Sigmoid colon (tissue), 4 donors: Measurements from ENCODE around the gene HIVEP3.

Experiments used
- CTCF ChIP-seq, 4 experiments: fragments of 450-650 bp in 3 of 4; fragments of 200-600 bp in 1 of 4; IDR thresholded peaks; one replicate each; pipeline ENCODE4 v1.5.1; 2016 to 2019; ENCODE audit warnings: antibody characterized with exemption in 4 of 4, mild to moderate bottlenecking in 3 of 4, moderate library complexity in 2 of 4
- POLR2AphosphoS5 ChIP-seq, 4 donors: sonication (generic); formaldehyde crosslinking; IDR thresholded peaks; one replicate each; pipeline ENCODE4 v1.6.1; 2017; ENCODE audit warnings: antibody characterized with exemption in 4 of 4

- TF ChIP-seq CTCF (IDR thresholded peaks at IDR 0.05), result no peak
- TF ChIP-seq POLR2AphosphoS5 (IDR thresholded peaks at IDR 0.05), result no peak
These were observed 272.5 kb downstream of the HIVEP3 start for GRCh38 chr1:41646186-41646585.
